GM18951 (cell line): ENCODE measurements around the gene WDR11.

ENCODE experiments used
- POLR2A ChIP-seq: IDR thresholded peaks from 4 replicates; pipeline ENCODE4 v1.6.1; 2011; ENCODE audit warnings: mild to moderate bottlenecking; ENCODE audit not compliant: insufficient read length, insufficient read depth; ENCODE audit errors: extremely low read depth
- in situ Hi-C: fragments of 300-500 bp; cut with MboI; formaldehyde crosslinking; loops from one replicate; pipeline ENCODE4 v1.12.0; 2022; ENCODE audit warnings: low sequenced_read_pairs, mixed read lengths, inconsistent platforms; ENCODE audit not compliant: unreplicated experiment

Gene WDR11, protein sequence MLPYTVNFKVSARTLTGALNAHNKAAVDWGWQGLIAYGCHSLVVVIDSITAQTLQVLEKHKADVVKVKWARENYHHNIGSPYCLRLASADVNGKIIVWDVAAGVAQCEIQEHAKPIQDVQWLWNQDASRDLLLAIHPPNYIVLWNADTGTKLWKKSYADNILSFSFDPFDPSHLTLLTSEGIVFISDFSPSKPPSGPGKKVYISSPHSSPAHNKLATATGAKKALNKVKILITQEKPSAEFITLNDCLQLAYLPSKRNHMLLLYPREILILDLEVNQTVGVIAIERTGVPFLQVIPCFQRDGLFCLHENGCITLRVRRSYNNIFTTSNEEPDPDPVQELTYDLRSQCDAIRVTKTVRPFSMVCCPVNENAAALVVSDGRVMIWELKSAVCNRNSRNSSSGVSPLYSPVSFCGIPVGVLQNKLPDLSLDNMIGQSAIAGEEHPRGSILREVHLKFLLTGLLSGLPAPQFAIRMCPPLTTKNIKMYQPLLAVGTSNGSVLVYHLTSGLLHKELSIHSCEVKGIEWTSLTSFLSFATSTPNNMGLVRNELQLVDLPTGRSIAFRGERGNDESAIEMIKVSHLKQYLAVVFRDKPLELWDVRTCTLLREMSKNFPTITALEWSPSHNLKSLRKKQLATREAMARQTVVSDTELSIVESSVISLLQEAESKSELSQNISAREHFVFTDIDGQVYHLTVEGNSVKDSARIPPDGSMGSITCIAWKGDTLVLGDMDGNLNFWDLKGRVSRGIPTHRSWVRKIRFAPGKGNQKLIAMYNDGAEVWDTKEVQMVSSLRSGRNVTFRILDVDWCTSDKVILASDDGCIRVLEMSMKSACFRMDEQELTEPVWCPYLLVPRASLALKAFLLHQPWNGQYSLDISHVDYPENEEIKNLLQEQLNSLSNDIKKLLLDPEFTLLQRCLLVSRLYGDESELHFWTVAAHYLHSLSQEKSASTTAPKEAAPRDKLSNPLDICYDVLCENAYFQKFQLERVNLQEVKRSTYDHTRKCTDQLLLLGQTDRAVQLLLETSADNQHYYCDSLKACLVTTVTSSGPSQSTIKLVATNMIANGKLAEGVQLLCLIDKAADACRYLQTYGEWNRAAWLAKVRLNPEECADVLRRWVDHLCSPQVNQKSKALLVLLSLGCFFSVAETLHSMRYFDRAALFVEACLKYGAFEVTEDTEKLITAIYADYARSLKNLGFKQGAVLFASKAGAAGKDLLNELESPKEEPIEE

GRCh38 chr10:120850911-120851865 lies at the start of gene WDR11:
WDR11 (plus strand) TSS chr10:120851362; CDS start chr10:120851421, 59 bp downstream.
- in situ Hi-C loops: no loop called here
- TF ChIP-seq POLR2A: peak; percentile 97

- TF ChIP-seq POLR2A: no peak
- in situ Hi-C loops: no loop called here
These were observed 48.2 kb upstream of the WDR11 start for GRCh38 chr10:120802935-120803334.

GRCh38 chr10:120803972-120804371 lies 47.2 kb upstream of the WDR11 start:
- in situ Hi-C loops: no loop called here
- no peak for TF ChIP-seq POLR2A

DNA sequence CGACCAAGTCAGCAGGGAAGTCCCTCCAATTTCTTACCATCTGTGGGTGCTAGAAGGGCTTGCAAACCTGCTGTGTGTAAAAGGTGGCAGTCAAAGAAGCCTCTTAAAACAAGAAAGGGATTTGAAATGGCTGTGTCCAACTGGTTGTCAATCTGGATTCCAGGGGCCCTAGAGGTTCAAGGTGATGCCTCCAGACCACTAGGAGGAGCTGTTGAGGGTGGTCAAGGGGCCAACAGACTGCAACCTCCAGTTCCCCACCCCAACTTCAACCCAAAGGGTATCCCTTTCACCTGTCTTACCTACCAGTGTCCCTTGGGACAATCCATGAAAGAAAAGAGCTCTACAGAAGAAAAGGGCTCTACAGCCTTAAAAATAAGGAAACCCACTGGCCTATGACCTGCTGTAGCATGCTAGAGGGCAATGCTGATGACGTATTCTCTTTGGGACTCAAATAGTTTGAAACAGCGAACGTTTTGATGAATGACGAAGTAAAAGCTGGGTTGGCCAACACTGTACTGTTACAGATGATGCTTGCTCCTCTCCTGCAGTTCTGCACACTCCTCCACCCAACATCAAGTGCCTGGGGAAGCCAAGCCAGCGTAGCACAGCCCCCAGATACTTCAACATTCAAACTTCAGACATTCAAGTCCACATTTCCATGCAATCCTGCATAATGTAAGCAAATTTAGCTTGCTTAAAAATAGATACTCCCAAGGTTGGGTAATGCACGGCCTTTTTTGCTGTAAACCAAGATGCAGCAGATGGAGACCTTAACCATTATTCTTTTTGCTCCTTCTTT lies 45.9 kb upstream of the WDR11 start:
- in situ Hi-C loops: no loop called here
- TF ChIP-seq POLR2A: no peak

- in situ Hi-C loops: no loop called here
- no peak for TF ChIP-seq POLR2A
These were observed 45.1 kb upstream of the WDR11 start for GRCh38 chr10:120806081-120806480.

DNA sequence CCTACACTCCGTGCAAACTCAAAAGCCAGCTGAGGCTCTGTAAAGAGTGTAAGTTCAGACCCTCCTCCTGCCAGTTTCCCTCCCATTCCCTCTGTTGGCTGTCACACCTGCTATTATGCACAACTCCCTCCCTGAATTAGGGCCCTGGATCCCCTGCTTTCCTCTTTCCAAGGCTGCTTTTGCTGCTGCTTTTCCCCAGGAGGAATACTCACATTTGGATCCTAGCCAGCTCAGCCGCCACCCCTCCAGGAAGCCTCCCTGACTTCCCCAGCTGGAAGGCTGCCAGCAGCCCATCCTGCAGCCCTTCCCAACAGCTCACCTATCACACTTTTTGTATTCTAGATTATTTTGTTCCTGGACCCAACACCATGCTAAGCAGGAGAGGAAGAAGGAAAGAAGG lies 40.9 kb upstream of the WDR11 start:
- in situ Hi-C loops: no loop called here

DNA sequence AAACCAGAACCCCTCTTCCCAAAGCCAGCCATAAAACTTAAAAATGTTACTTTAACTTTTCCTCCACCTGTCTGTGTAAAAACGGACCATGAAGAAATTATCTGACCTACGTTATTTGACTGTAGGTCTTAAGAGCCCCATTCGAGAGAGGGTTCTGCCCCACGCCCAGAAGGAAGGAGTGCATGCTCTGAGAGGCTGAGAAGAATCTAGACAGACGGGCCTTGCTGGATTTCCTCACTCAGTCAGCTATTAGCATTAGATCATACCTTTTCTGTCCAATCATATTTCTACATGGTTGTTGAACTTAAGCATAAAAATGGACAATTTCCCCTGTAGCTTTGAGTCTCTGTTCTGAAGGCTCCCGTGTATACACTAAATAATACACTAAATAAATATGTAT lies 38.1 kb upstream of the WDR11 start:
- no peak for TF ChIP-seq POLR2A

More for the DNA sequence above, 40.9 kb upstream of the WDR11 start:
- TF ChIP-seq POLR2A: no peak

GRCh38 chr10:120818301-120818700 lies 32.9 kb upstream of the WDR11 start:
- TF ChIP-seq POLR2A: no peak
- in situ Hi-C loops: no loop called here

More for the DNA sequence above, 38.1 kb upstream of the WDR11 start:
- in situ Hi-C loops: no loop called here

DNA sequence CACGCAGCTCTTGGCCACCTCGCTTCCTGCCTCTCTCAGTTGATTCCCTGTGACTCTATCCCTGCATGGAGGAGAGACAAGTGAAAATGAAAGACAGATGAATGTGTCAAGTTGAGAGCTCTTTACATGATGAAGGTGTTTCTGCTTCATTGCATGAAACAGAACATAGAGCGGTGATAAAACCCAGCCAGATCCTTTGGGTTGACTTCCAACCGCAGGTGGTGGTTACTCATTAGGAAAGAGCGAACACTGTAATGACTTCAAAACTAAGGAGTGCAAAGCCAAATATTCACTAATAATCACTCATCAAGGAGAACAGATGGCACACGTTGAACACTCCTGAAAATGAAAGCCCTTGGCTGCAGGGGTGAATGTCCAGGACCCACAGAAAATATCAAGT lies 31.8 kb upstream of the WDR11 start:
- no peak for TF ChIP-seq POLR2A
- in situ Hi-C loops: no loop called here

DNA sequence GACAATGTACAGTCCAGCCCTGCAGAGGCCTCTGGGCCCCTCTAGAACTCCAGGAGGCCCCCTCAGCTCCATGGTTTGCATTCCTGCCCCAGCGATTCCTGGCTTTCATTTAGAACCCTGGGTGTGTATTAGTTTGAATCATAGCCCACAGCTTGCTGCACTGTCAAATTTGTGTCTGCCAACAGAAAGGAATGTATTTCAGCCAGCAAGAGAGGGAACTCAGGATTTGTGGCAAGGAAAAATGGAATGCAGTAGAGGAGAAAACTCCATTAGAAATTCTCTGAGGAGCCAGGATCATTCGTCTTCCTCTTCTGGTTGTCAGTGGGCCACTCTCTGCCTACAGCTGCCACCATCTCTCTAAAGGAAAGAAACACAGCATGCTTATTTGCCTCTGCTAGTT lies 27.9 kb upstream of the WDR11 start:
- in situ Hi-C loops: no loop called here
- TF ChIP-seq POLR2A: no peak

- no peak for TF ChIP-seq POLR2A
- in situ Hi-C loops: no loop called here
These were observed 26.3 kb upstream of the WDR11 start for GRCh38 chr10:120824881-120825309.
